ENCODE measurements around the gene ANKRD7. TPM values are rescaled to one million over a fixed set of nuclear protein-coding genes. Genes with fewer than 3 reads are reported as not detected.

Gene ANKRD7
- total and polyA plus RNA-seq, 2 donors (not counting 3 experiments of a cell fraction or from before 2014, with no cell fraction given) = 0.82 TPM; not detected in 1

DNA sequence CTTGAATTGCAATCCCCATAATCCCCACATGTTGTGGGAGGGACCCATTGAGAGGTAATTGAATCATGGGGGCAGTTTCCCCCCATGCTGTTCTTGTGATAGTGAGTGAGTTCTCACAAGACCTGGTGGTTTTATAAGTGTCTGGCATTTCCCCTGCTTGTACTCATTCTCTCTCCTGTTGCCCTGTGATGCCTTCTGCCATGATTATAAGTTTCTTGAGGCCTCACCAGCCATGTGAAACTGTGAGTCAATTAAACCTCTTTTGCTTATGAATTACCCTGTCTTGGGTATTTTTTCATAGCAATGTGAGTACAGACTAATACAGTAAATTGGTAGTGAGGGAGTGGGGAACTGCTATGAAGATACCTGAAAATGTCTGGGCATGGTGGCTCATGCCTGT lies 65.0 kb downstream of the ANKRD7 start:
- no peaks in the 10 kb centered on the region for H3K27me3 ChIP-seq (ENCODE audit: control insufficient read depth in 2 of 2, insufficient read depth in 2 of 2, low read length in 2 of 2)
- no peak overlapping the region for H3K4me2 ChIP-seq (ENCODE audit: insufficient read depth, low read length)
- no peak for FAIRE-seq
- CTCF ChIA-PET = no interaction called here
- BruUV-seq (replicated peaks) = no TSS peak
- intact Hi-C loops (cut with micrococcal nuclease) (no loop called here), dilution Hi-C loops (cut with MboI; ENCODE audit: extremely low pct_ligation_motif_present, low sequenced_read_pairs) (no loop called here)
- H3K4me1 ChIP-seq (ENCODE audit: control insufficient read depth, extremely low read depth, insufficient read depth, low read length) = peaks cover 7% of the 10 kb centered on the region
- no peaks in the 10 kb centered on the region for H4K20me1 ChIP-seq (replicated peaks; ENCODE audit: control insufficient read depth, extremely low read depth, insufficient read depth, low read length)
- H3K9ac ChIP-seq (replicated peaks; ENCODE audit: extremely low read depth, insufficient read depth, low read length) = no peak overlapping the region
- H3K9me1 ChIP-seq (replicated peaks; ENCODE audit: control insufficient read depth, extremely low read depth, insufficient read depth, low read length) = no peaks in the 10 kb centered on the region
- no peak overlapping the region for H3K27ac ChIP-seq (ENCODE audit: insufficient read depth, low read depth, low read length)
- DNase-seq (ENCODE audit: low read depth, low spot score) = no peak
- no peaks in the 10 kb centered on the region for H3K9me3 ChIP-seq (replicated peaks; ENCODE audit: control insufficient read depth, insufficient read depth, low read length)
- no peaks in the 10 kb centered on the region for H3K36me3 ChIP-seq (ENCODE audit: control insufficient read depth in 2 of 2, extremely low read depth in 1 of 2, insufficient read depth in 2 of 2, low read length in 2 of 2)
- no peaks in the 10 kb centered on the region for H3K79me2 ChIP-seq (ENCODE audit: control insufficient read depth, insufficient read depth, low read length)
- POLR2A ChIA-PET = no interaction called here
- no peak overlapping the region for H3K4me3 ChIP-seq (replicated peaks in 1 of 3; ENCODE audit: insufficient read depth in 1 of 3, low read depth in 1 of 3, low read length in 3 of 3)
- H2AFZ ChIP-seq (ENCODE audit: low read depth, low read length) = no peak overlapping the region
- no peak for TF ChIP-seq FOS (IDR thresholded peaks at IDR 0.05; ENCODE audit: borderline replicate concordance, insufficient read depth, low read length)
- no peak for TF ChIP-seq EZH2 (IDR thresholded peaks at IDR 0.05; ENCODE audit: borderline replicate concordance, low read depth, low read length, severe bottlenecking)
- no peak for TF ChIP-seq GATA2 (IDR thresholded peaks at IDR 0.05; ENCODE audit: insufficient read depth, insufficient read length, low read depth, low read length)

Other genes with a start within 250 kb of the ANKRD7 start
- 34.1 and 39.6 TPM in 2 replicates for gene LSM8, start 40.5 kb upstream of the ANKRD7 start, total RNA-seq
- gene LSM8, start 40.5 kb upstream of the ANKRD7 start, polyA plus RNA-seq = 26.8 and 35.1 TPM in 2 replicates

Data from endothelial cell of umbilical vein (primary cell).